IMR-90 (cell line): ENCODE data around the gene MAPK1.

Experiments
- BHLHE40 ChIP-seq: fragments of 150-350 bp; IDR thresholded peaks from 2 replicates; pipeline ENCODE4 v1.6.1; 2016; ENCODE audit warnings: mild to moderate bottlenecking, low read depth, low read length
- CEBPB ChIP-seq: IDR thresholded peaks from 2 replicates; pipeline ENCODE4 v1.6.1; 2012; ENCODE audit warnings: low read depth, low read length, improper control_type of control experiment
- CTCF ChIP-seq: conservative IDR thresholded peaks from 2 replicates; pipeline ENCODE4 v1.5.1; 2012; ENCODE audit warnings: mild to moderate bottlenecking, low read depth, low read length, improper control_type of control experiment
- FOS ChIP-seq: fragments of 150-350 bp; IDR thresholded peaks from 2 replicates; pipeline ENCODE4 v1.6.1; 2016; ENCODE audit warnings: low read depth, low read length
- MAFK ChIP-seq: IDR thresholded peaks from 2 replicates; pipeline ENCODE4 v1.6.1; 2012; ENCODE audit warnings: low read depth, low read length, improper control_type of control experiment
- MXI1 ChIP-seq: IDR thresholded peaks from 2 replicates; pipeline ENCODE4 v1.6.1; 2012; ENCODE audit warnings: low read depth, mild to moderate bottlenecking, low read length, moderate library complexity, borderline replicate concordance
- POLR2A ChIP-seq: IDR thresholded peaks from 2 replicates; pipeline ENCODE4 v1.6.1; 2012; ENCODE audit warnings: mild to moderate bottlenecking, low read depth, low read length
- RAD21 ChIP-seq: IDR thresholded peaks from 2 replicates; pipeline ENCODE4 v1.6.1; 2012; ENCODE audit warnings: low read length, improper control_type of control experiment
- RCOR1 ChIP-seq: IDR thresholded peaks from 2 replicates; pipeline ENCODE4 v1.6.1; 2012; ENCODE audit warnings: mild to moderate bottlenecking, low read length, improper control_type of control experiment; ENCODE audit not compliant: insufficient replicate concordance
- RFX5 ChIP-seq: IDR thresholded peaks from 2 replicates; pipeline ENCODE4 v1.8.0; 2012; ENCODE audit warnings: low read depth, mild to moderate bottlenecking, low read length, moderate library complexity
- SMC3 ChIP-seq: fragments of 150-350 bp; IDR thresholded peaks from 2 replicates; pipeline ENCODE4 v1.6.1; 2016; ENCODE audit warnings: low read depth, mild to moderate bottlenecking, antibody characterized with exemption, low read length, moderate library complexity
- USF2 ChIP-seq: fragments of 150-350 bp; IDR thresholded peaks from 2 replicates; pipeline ENCODE4 v1.6.1; 2017; ENCODE audit warnings: mild to moderate bottlenecking, antibody characterized with exemption, low read length, low read depth

GRCh38 chr22:21738081-21738480 lies 129.4 kb downstream of the MAPK1 start:
- TF ChIP-seq CTCF, result no peak
- TF ChIP-seq POLR2A, result no peak
- TF ChIP-seq RCOR1, result no peak
- TF ChIP-seq MXI1, result no peak
- TF ChIP-seq RFX5, result no peak
- TF ChIP-seq FOS, result no peak
- TF ChIP-seq RAD21, result no peak
- TF ChIP-seq BHLHE40, result no peak
- TF ChIP-seq USF2, result no peak
- TF ChIP-seq SMC3, result no peak
- TF ChIP-seq CEBPB, result no peak
- TF ChIP-seq MAFK, result no peak
